Measurements from ENCODE around the gene KCNH1. TPM values are rescaled to one million over a fixed set of nuclear protein-coding genes. Genes with fewer than 3 reads are reported as not detected.

Gene KCNH1
- total RNA-seq, 1 experiment from 2014 or later, result not detected

GRCh38 chr1:210850556-210850955, 283.4 kb downstream of the KCNH1 start:
- Histone ChIP-seq H2AFZ (ENCODE audit: low read depth, low read length, poor library complexity, severe bottlenecking) (no peak overlapping the region), H3K9me2 (ENCODE audit: insufficient read depth) (no peaks in the 10 kb centered on the region), H3K9ac (ENCODE audit: low read length) (no peak overlapping the region), H4K20me1 (ENCODE audit: insufficient read depth) (no peaks in the 10 kb centered on the region), H3K27ac (ENCODE audit: low read depth, low read length) (no peak overlapping the region), H3K4me1 (ENCODE audit: control insufficient read depth in 1 of 2, insufficient read depth in 2 of 2, low read length in 2 of 2) (no peaks in the 10 kb centered on the region), H3K27me3 (ENCODE audit: insufficient read depth, low read length) (no peaks in the 10 kb centered on the region), H3K9me3 (ENCODE audit: control insufficient read depth in 1 of 2, insufficient read depth in 1 of 2, low read depth in 1 of 2, low read length in 2 of 2) (no peaks in the 10 kb centered on the region), H3K79me2 (ENCODE audit: insufficient read depth, low read length) (no peaks in the 10 kb centered on the region), H3K36me3 (ENCODE audit: control insufficient read depth in 1 of 2, insufficient read depth in 2 of 2, low read length in 2 of 2) (no peaks in the 10 kb centered on the region), H3K4me3 (replicated peaks in 1 of 2; ENCODE audit: low read depth in 1 of 2, low read length in 2 of 2) (no peak overlapping the region), H3K4me2 (ENCODE audit: low read length) (no peak overlapping the region)
- RAD21 ChIA-PET (ENCODE audit: low non-redundant PET in 1 of 2, low total read pairs in 2 of 2, uncharacterized antibody in 2 of 2, unreplicated experiment in 2 of 2), result no interaction called here
- POLR2A ChIA-PET, result no interaction called here
- ATAC-seq (no peak), DNase-seq (ENCODE audit: low read depth, low spot score) (no peak)
- BruUV-seq (replicated peaks), result no TSS peak
- CTCF ChIA-PET, result no interaction called here
- intact Hi-C loops (cut with micrococcal nuclease), result no loop called here
- no peak for TF ChIP-seq ELF1 (IDR thresholded peaks at IDR 0.05; ENCODE audit: borderline replicate concordance, low read depth)
- no peak for TF ChIP-seq CEBPB (IDR thresholded peaks at IDR 0.05; ENCODE audit: low read depth)

- no peaks in the 10 kb centered on the region for H3K4me1 ChIP-seq (ENCODE audit: control insufficient read depth in 1 of 2, insufficient read depth in 2 of 2, low read length in 2 of 2)
- H2AFZ ChIP-seq (ENCODE audit: low read depth, low read length, poor library complexity, severe bottlenecking), result no peak overlapping the region
- RAD21 ChIA-PET (ENCODE audit: low non-redundant PET in 1 of 2, low total read pairs in 2 of 2, uncharacterized antibody in 2 of 2, unreplicated experiment in 2 of 2), result no interaction called here
- H3K9me2 ChIP-seq (ENCODE audit: insufficient read depth), result no peaks in the 10 kb centered on the region
- intact Hi-C loops (cut with micrococcal nuclease), result no loop called here
- H3K79me2 ChIP-seq (ENCODE audit: insufficient read depth, low read length), result no peaks in the 10 kb centered on the region
- no peaks in the 10 kb centered on the region for H3K36me3 ChIP-seq (ENCODE audit: control insufficient read depth in 1 of 2, insufficient read depth in 2 of 2, low read length in 2 of 2)
- no peak overlapping the region for H3K4me2 ChIP-seq (ENCODE audit: low read length)
- CTCF ChIA-PET, result no interaction called here
- ATAC-seq (no peak), DNase-seq (ENCODE audit: low read depth, low spot score) (no peak)
- BruUV-seq (replicated peaks), result no TSS peak
- H3K27me3 ChIP-seq (ENCODE audit: insufficient read depth, low read length), result no peaks in the 10 kb centered on the region
- H4K20me1 ChIP-seq (ENCODE audit: insufficient read depth), result no peaks in the 10 kb centered on the region
- no peak overlapping the region for H3K27ac ChIP-seq (ENCODE audit: low read depth, low read length)
- H3K4me3 ChIP-seq (replicated peaks in 1 of 2; ENCODE audit: low read depth in 1 of 2, low read length in 2 of 2), result no peak overlapping the region
- no peak overlapping the region for H3K9ac ChIP-seq (ENCODE audit: low read length)
- POLR2A ChIA-PET, result no interaction called here
- H3K9me3 ChIP-seq (ENCODE audit: control insufficient read depth in 1 of 2, insufficient read depth in 1 of 2, low read depth in 1 of 2, low read length in 2 of 2), result no peaks in the 10 kb centered on the region
- TF ChIP-seq ELF1 (IDR thresholded peaks at IDR 0.05; ENCODE audit: borderline replicate concordance, low read depth) (no peak), JUND (IDR thresholded peaks at IDR 0.05) (no peak), SP1 (IDR thresholded peaks at IDR 0.05; ENCODE audit: low read depth) (no peak), FOSL1 (IDR thresholded peaks at IDR 0.05; ENCODE audit: low read depth) (no peak), CBX3 (IDR thresholded peaks at IDR 0.05; ENCODE audit: low read depth) (no peak), ZBTB33 (IDR thresholded peaks at IDR 0.05; ENCODE audit: extremely low read depth, insufficient replicate concordance, low read length) (no peak), ATF3 (IDR thresholded peaks at IDR 0.05) (no peak), CTCF (IDR thresholded peaks at IDR 0.05 in 2 of 3, conservative IDR thresholded peaks at IDR 0.05 in 1 of 3; ENCODE audit: borderline replicate concordance in 1 of 3, insufficient read depth in 1 of 3, low read depth in 2 of 3, low read length in 2 of 3) (no peak), ZNF274 (IDR thresholded peaks at IDR 0.05; ENCODE audit: low read depth, low read length) (no peak), MAX (IDR thresholded peaks at IDR 0.05) (no peak), POLR2AphosphoS5 (IDR thresholded peaks at IDR 0.05; ENCODE audit: low read depth, low read length) (no peak), EZH2phosphoT487 (IDR thresholded peaks at IDR 0.05; ENCODE audit: borderline replicate concordance) (no peak), EZH2 (IDR thresholded peaks at IDR 0.05) (no peak), SIN3A (IDR thresholded peaks at IDR 0.05; ENCODE audit: low read depth) (no peak), TCF7L2 (IDR thresholded peaks at IDR 0.05; ENCODE audit: borderline replicate concordance, extremely low read depth, insufficient read depth, insufficient read length) (no peak), SRF (IDR thresholded peaks at IDR 0.05; ENCODE audit: low read depth) (no peak)
Measured at GRCh38 chr1:210848474-210848873, 285.5 kb downstream of the KCNH1 start.

All from HCT116 (cell line).